A673 (cell line): ENCODE data around the gene PTK6. TPM values are rescaled to one million over a fixed set of nuclear protein-coding genes. Genes with fewer than 3 reads are reported as not detected.

Experiments
- BruUV-seq: library from RNA; stranded (reverse); fragments of 400-500 nt; replicated peaks from 2 replicates; lab custom pipeline; 2021; lab: Mats Ljungman, UMichigan
- CTCF ChIA-PET: fragments of 300-600 bp; sonication (Branson Sonifier 250); formaldehyde crosslinking; loops from one replicate; lab custom pipeline; 2022; ENCODE audit warnings: antibody characterized with exemption; lab: Charles Lee
- POLR2A ChIA-PET: fragments of 300-600 bp; sonication (Branson Sonifier 250); formaldehyde crosslinking; loops from one replicate; lab custom pipeline; 2022; ENCODE audit warnings: antibody characterized with exemption; ENCODE audit not compliant: low non-redundant PET; lab: Charles Lee
- DNase-seq: peaks from one replicate; pipeline ENCODE4 v3.0.0-alpha.2; 2015; ENCODE audit warnings: low spot score
- H3K27ac ChIP-seq: fragments of 200-600 bp; sonication (generic); 2 replicates; pipeline ENCODE4 v1.5.1; 2016; ENCODE audit warnings: mixed run types, low read depth, mild to moderate bottlenecking, mixed read lengths, antibody characterized with exemption, low read length; ENCODE audit not compliant: poor library complexity, severe bottlenecking
- H3K27me3 ChIP-seq: fragments of 200-600 bp; sonication (generic); replicated peaks from 2 replicates; pipeline ENCODE4 v1.6.1; 2017; ENCODE audit warnings: mixed run types, low read depth, mild to moderate bottlenecking, mixed read lengths, antibody characterized with exemption, low read length; ENCODE audit not compliant: insufficient read depth, poor library complexity
- H3K36me3 ChIP-seq: fragments of 200-600 bp; sonication (generic); 2 replicates; pipeline ENCODE4 v1.6.1; 2016; ENCODE audit warnings: mixed run types, mild to moderate bottlenecking, mixed read lengths, antibody characterized with exemption, low read length; ENCODE audit not compliant: insufficient read depth, poor library complexity, severe bottlenecking
- H3K4me1 ChIP-seq: fragments of 200-600 bp; sonication (generic); 2 replicates; pipeline ENCODE4 v1.6.1; 2017; ENCODE audit warnings: mixed run types, mild to moderate bottlenecking, mixed read lengths, antibody characterized with exemption, low read length; ENCODE audit not compliant: insufficient read depth, poor library complexity, severe bottlenecking
- H3K4me3 ChIP-seq: fragments of 200-600 bp; sonication (generic); 2 replicates; pipeline ENCODE4 v1.5.1; 2016; ENCODE audit warnings: low read depth, mixed run types, mild to moderate bottlenecking, mixed read lengths, low read length; ENCODE audit not compliant: poor library complexity, severe bottlenecking
- H3K9me3 ChIP-seq: fragments of 200-600 bp; sonication (generic); 2 replicates; pipeline ENCODE4 v1.6.1; 2016; ENCODE audit warnings: mixed run types, low read depth, mild to moderate bottlenecking, mixed read lengths, antibody characterized with exemption, low read length; ENCODE audit not compliant: poor library complexity, severe bottlenecking
- CTCF ChIP-seq: fragments of 300-800, 200-600 bp; sonication (generic); conservative IDR thresholded peaks from 2 replicates; pipeline ENCODE4 v1.5.1; 2017; ENCODE audit warnings: low read depth, mild to moderate bottlenecking, antibody characterized with exemption, low read length, moderate library complexity, mixed read lengths
- EZH2 ChIP-seq: fragments of 200-600 bp; sonication (generic); IDR thresholded peaks from 2 replicates; pipeline ENCODE4 v1.6.1; 2017; ENCODE audit warnings: borderline replicate concordance, low read depth, mild to moderate bottlenecking, mixed read lengths, antibody characterized with exemption, low read length; ENCODE audit not compliant: poor library complexity, severe bottlenecking
- intact Hi-C: fragments of 100-400 bp; cut with micrococcal nuclease; formaldehyde crosslinking; loops from one replicate; pipeline ENCODE4 v1.10.0; 2022; ENCODE audit not compliant: unreplicated experiment
- total RNA-seq: library from RNA; stranded (reverse); gene quantifications from 2 replicates; pipeline ENCODE4 v1.2.3, GENCODE V29; 2021

The PTK6 gene
- total RNA-seq, 1 experiment from 2014 or later: not detected

- TF ChIP-seq EZH2: no peak
- no peak for TF ChIP-seq CTCF
- CTCF ChIA-PET: interaction anchor here (0.7 kb wide), 1 partner anchor 359 kb away, joined by 3 read pairs; no protein-coding TSS in a partner anchor
- Histone ChIP-seq H3K4me1 (peaks cover 7% of the 10 kb centered on the region), H3K27me3 (no peaks in the 10 kb centered on the region), H3K9me3 (no peaks in the 10 kb centered on the region), H3K4me3 (no peak overlapping the region), H3K27ac (no peak overlapping the region), H3K36me3 (no peaks in the 10 kb centered on the region)
- BruUV-seq: no TSS peak
- POLR2A ChIA-PET: no interaction called here
- intact Hi-C loops: no loop called here
- DNase-seq: no peak
These were observed 45.3 kb upstream of the PTK6 start for GRCh38 chr20:63582382-63583063.

- POLR2A ChIA-PET: no interaction called here
- CTCF ChIA-PET: no interaction called here
- Histone ChIP-seq H3K4me1 (peaks cover 7% of the 10 kb centered on the region), H3K27ac (no peak overlapping the region), H3K4me3 (no peak overlapping the region), H3K36me3 (no peaks in the 10 kb centered on the region), H3K9me3 (no peaks in the 10 kb centered on the region), H3K27me3 (no peaks in the 10 kb centered on the region)
- TF ChIP-seq CTCF (peak; percentile 51), EZH2 (no peak)
- no TSS peak for BruUV-seq
- DNase-seq: peak; percentile 40
- intact Hi-C loops: no loop called here
These were observed 43.8 kb upstream of the PTK6 start for GRCh38 chr20:63580796-63581461.

- TF ChIP-seq CTCF (no peak), EZH2 (no peak)
- Histone ChIP-seq H3K27ac (no peak overlapping the region), H3K36me3 (no peaks in the 10 kb centered on the region), H3K4me3 (no peak overlapping the region), H3K9me3 (no peaks in the 10 kb centered on the region), H3K4me1 (peaks cover 12% of the 10 kb centered on the region), H3K27me3 (no peaks in the 10 kb centered on the region)
- ChIA-PET CTCF (no interaction called here), POLR2A (no interaction called here)
- intact Hi-C loops: no loop called here
- DNase-seq: no peak
- no TSS peak for BruUV-seq
These were observed 42.0 kb upstream of the PTK6 start for GRCh38 chr20:63579017-63579694.
